Neural progenitor cell (in vitro differentiated cells): ENCODE results near the gene BTK. TPM values are rescaled to one million over a fixed set of nuclear protein-coding genes. Genes with fewer than 3 reads are reported as not detected.

Experiments
- DNase-seq: peaks from one replicate; pipeline ENCODE4 v3.0.0-alpha.2; 2016; ENCODE audit warnings: low spot score
- H2AFZ ChIP-seq: fragments of 200-600 bp; sonication (generic); replicated peaks from 2 replicates; pipeline ENCODE4 v1.6.1; 2016; ENCODE audit warnings: antibody characterized with exemption
- H3F3A ChIP-seq: fragments of 200-600 bp; sonication (generic); 2 replicates; pipeline ENCODE4 v1.6.1; 2016; ENCODE audit warnings: antibody characterized with exemption, low read depth
- H3K27ac ChIP-seq: fragments of 200-600 bp; sonication (generic); 2 replicates; pipeline ENCODE4 v1.5.1; 2016; ENCODE audit warnings: mild to moderate bottlenecking
- H3K27me3 ChIP-seq: fragments of 200-600 bp; sonication (generic); 2 replicates; pipeline ENCODE4 v1.6.1; 2016; ENCODE audit warnings: mild to moderate bottlenecking, moderate library complexity
- H3K36me3 ChIP-seq: fragments of 200-600 bp; sonication (generic); 2 replicates; pipeline ENCODE4 v1.5.1; 2016
- H3K4me1 ChIP-seq: fragments of 200-600 bp; sonication (generic); 2 replicates; pipeline ENCODE4 v1.6.1; 2016; ENCODE audit warnings: mixed run types
- H3K4me2 ChIP-seq: fragments of 200-600 bp; sonication (generic); 2 replicates; pipeline ENCODE4 v1.6.1; 2016
- H3K4me3 ChIP-seq: fragments of 200-600 bp; sonication (generic); 2 replicates; pipeline ENCODE4 v1.5.1; 2016
- H3K79me2 ChIP-seq: fragments of 200-600 bp; sonication (generic); 2 replicates; pipeline ENCODE4 v1.6.1; 2016; ENCODE audit warnings: low read depth
- H3K9ac ChIP-seq: fragments of 200-600 bp; sonication (generic); 2 replicates; pipeline ENCODE4 v1.6.1; 2016
- H3K9me3 ChIP-seq: fragments of 200-600 bp; sonication (generic); 2 replicates; pipeline ENCODE4 v1.5.1; 2016; ENCODE audit warnings: low read depth
- H4K20me1 ChIP-seq: fragments of 200-600 bp; sonication (generic); 2 replicates; pipeline ENCODE4 v1.6.1; 2016; ENCODE audit warnings: low read depth
- H3K27ac Mint-ChIP-seq: 3 replicates; pipeline ENCODE4 v1.8.0; 2021; ENCODE audit warnings: mixed read lengths
- H3K27me3 Mint-ChIP-seq: 2 replicates; pipeline ENCODE4 v1.8.0; 2022; ENCODE audit warnings: low read depth, mild to moderate bottlenecking, inconsistent platforms, moderate library complexity, mixed read lengths; ENCODE audit not compliant: insufficient read depth
- H3K36me3 Mint-ChIP-seq: 3 replicates; pipeline ENCODE4 v1.8.0; 2021; ENCODE audit warnings: mixed read lengths
- H3K4me1 Mint-ChIP-seq: 3 replicates; pipeline ENCODE4 v1.8.0; 2021; ENCODE audit warnings: mixed read lengths
- H3K4me3 Mint-ChIP-seq: 3 replicates; pipeline ENCODE4 v1.8.0; 2021; ENCODE audit warnings: mild to moderate bottlenecking, moderate library complexity, mixed read lengths
- H3K9me3 Mint-ChIP-seq: 3 replicates; pipeline ENCODE4 v1.8.0; 2020; ENCODE audit warnings: mixed read lengths
- CTCF ChIP-seq: fragments of 200-600 bp; sonication (generic); IDR thresholded peaks from 2 replicates; pipeline ENCODE4 v1.5.1; 2017; ENCODE audit warnings: antibody characterized with exemption, mild to moderate bottlenecking
- EZH2 ChIP-seq: fragments of 200-600 bp; sonication (generic); IDR thresholded peaks from 2 replicates; pipeline ENCODE4 v1.6.1; 2017; ENCODE audit warnings: antibody characterized with exemption, mild to moderate bottlenecking, moderate library complexity
- EZH2phosphoT487 ChIP-seq: fragments of 200-600 bp; sonication (generic); IDR thresholded peaks from 2 replicates; pipeline ENCODE4 v1.6.1; 2017; ENCODE audit warnings: antibody characterized with exemption
- total RNA-seq: library from RNA; depleted of rRNA; stranded (reverse); fragments of >200 nt; gene quantifications from 2 replicates; pipeline ENCODE4 v1.2.3, GENCODE V29; 2015; ENCODE audit warnings: low replicate concordance

Gene BTK
- total RNA-seq, 1 donor from 2014 or later: not detected

- Histone ChIP-seq H3K27ac (no peak overlapping the region), H3K79me2 (peaks cover 37% of the 10 kb centered on the region), H3F3A (peaks cover 60% of the 10 kb centered on the region), H4K20me1 (peaks cover 12% of the 10 kb centered on the region), H3K9ac (no peak overlapping the region), H3K36me3 (peaks cover 4% of the 10 kb centered on the region), H3K9me3 (peaks cover 3% of the 10 kb centered on the region), H3K4me3 (no peak overlapping the region), H3K4me2 (peak overlapping the region; percentile 22), H3K27me3 (no peaks in the 10 kb centered on the region), H2AFZ (no peak overlapping the region), H3K4me1 (peaks cover 8% of the 10 kb centered on the region)
- H3K4me3 Mint-ChIP-seq: no peak overlapping the region
- peaks cover 4% of the 10 kb centered on the region for H3K4me1 Mint-ChIP-seq
- DNase-seq: no peak
- peaks cover 6% of the 10 kb centered on the region for H3K36me3 Mint-ChIP-seq
- H3K27me3 Mint-ChIP-seq: no peaks in the 10 kb centered on the region
- no peak for TF ChIP-seq EZH2phosphoT487
- TF ChIP-seq EZH2: no peak
- no peak for TF ChIP-seq CTCF
- H3K27ac Mint-ChIP-seq: no peak overlapping the region
- H3K9me3 Mint-ChIP-seq: no peaks in the 10 kb centered on the region
Observed at GRCh38 chrX:101393530-101394305, 7.7 kb upstream of the BTK start.

DNA sequence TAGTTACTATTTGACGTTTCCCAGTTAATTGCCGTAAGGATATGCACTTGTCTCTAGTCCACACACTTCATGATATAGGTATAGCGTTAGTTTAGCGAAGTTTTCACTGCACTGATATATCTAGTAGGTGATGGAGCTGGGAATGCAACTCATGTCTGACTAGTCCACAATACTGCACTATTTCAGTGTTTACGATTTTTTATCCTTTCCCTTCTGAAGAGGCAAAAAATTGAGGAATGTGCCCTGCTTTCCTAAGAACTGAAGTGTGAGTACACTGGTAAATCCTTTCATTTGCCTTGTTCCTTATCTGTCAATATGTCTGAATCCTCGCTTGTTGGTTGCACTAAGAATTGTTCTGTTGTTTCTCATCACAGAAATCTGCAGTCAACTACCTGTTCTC lies 5.8 kb upstream of the BTK start:
- Histone ChIP-seq H2AFZ (no peak overlapping the region), H3K79me2 (peaks cover 37% of the 10 kb centered on the region), H3K4me3 (peak overlapping the region; percentile 76), H3K27ac (peak overlapping the region; percentile 57), H3F3A (peaks cover 51% of the 10 kb centered on the region), H3K4me1 (peaks cover 8% of the 10 kb centered on the region), H4K20me1 (peaks cover 12% of the 10 kb centered on the region), H3K27me3 (no peaks in the 10 kb centered on the region), H3K4me2 (peak overlapping the region; percentile 79), H3K9ac (peak overlapping the region; percentile 54), H3K9me3 (no peaks in the 10 kb centered on the region), H3K36me3 (peaks cover 4% of the 10 kb centered on the region)
- peak overlapping the region; percentile 94 for H3K4me3 Mint-ChIP-seq
- H3K9me3 Mint-ChIP-seq: no peaks in the 10 kb centered on the region
- H3K4me1 Mint-ChIP-seq: peaks cover 4% of the 10 kb centered on the region
- no peak for DNase-seq
- H3K27ac Mint-ChIP-seq: peak overlapping the region; percentile 38
- TF ChIP-seq CTCF (no peak), EZH2 (no peak), EZH2phosphoT487 (no peak)
- H3K27me3 Mint-ChIP-seq: no peaks in the 10 kb centered on the region
- H3K36me3 Mint-ChIP-seq: peaks cover 4% of the 10 kb centered on the region

GRCh38 chrX:101390664-101391525 lies 4.9 kb upstream of the BTK start, which contains the start of gene RPL36A:
RPL36A (plus strand) TSS chrX:101391011; CDS start chrX:101391044, 33 bp downstream.
- H3K27ac Mint-ChIP-seq: peak within 1 kb of the TSS; percentile 93
- Histone ChIP-seq H4K20me1 (peaks cover 12% of the 10 kb centered on the region), H3K9me3 (no peaks in the 10 kb centered on the region), H3K36me3 (peaks cover 4% of the 10 kb centered on the region), H3K27me3 (no peaks in the 10 kb centered on the region), H2AFZ (peak within 1 kb of the TSS; percentile 66), H3K4me2 (peak within 1 kb of the TSS; percentile 79), H3K79me2 (peaks cover 37% of the 10 kb centered on the region), H3F3A (peaks cover 43% of the 10 kb centered on the region), H3K4me3 (peak within 1 kb of the TSS; percentile 76), H3K27ac (peak within 1 kb of the TSS; percentile 57), H3K4me1 (peaks cover 8% of the 10 kb centered on the region), H3K9ac (peak within 1 kb of the TSS; percentile 54)
- peak; percentile 93 for DNase-seq
- TF ChIP-seq CTCF (peak; percentile 63), EZH2phosphoT487 (no peak), EZH2 (peak; percentile 26)
- H3K4me1 Mint-ChIP-seq: peaks cover 4% of the 10 kb centered on the region
- H3K4me3 Mint-ChIP-seq: peak within 1 kb of the TSS; percentile 94
- peaks cover 4% of the 10 kb centered on the region for H3K36me3 Mint-ChIP-seq
- H3K9me3 Mint-ChIP-seq: no peaks in the 10 kb centered on the region
- H3K27me3 Mint-ChIP-seq: no peaks in the 10 kb centered on the region
